ENCODE data around the gene NUDC. TPM values are rescaled to one million over a fixed set of nuclear protein-coding genes. Genes with fewer than 3 reads are reported as not detected.

NUDC gene
- total and polyA plus RNA-seq, 9 of the 15 experiments (the other 6 are each of a cell fraction or from before 2014, with no cell fraction given), result 9.8 to 234 (median 149) TPM

DNA sequence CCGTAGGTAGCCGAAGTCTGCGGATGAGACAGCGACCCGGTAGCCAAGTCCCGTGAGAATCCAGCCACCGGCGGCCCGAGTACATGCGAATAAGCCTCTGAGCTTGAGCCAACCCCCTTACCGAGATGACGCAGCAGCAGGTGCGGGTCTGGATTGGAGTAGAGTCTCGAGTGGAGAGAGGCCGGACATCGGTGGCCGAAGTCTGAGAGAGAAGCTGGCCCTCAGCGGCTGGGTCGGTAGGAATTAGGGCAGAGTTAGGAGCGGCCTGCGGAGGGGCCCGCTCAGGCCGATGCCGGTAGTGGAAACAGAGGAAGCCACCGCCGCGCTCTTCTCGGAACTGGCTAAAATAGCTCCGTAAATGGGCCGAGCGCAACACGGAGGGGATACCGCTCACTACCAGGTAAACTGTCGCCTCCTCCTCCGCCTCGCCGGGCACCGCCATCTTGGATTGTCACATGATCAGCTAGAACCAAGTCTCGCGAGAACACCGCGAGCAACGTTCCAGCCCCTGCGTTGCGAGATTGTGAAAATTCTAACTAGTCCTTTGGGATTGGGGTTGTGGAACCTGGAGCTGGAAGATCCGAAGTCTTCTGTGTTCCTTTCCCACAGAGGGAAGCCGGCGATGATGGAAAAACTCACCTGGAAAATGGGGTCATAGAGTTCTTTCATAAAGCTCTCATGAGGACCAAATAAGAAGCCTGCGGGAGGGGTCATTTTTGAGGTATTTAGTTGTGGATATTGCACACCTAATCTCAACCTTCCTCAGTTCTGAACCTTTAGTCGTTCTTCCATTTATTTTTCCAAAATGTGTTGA, 21.3 kb upstream of the NUDC start, which contains the start of gene GPATCH3:
GPATCH3 (minus strand) TSS at position 467 of the 814 bp plus-strand sequence; CDS start at position 442, 25 bp downstream.
- peak within 1 kb of the TSS; percentile 81 for H3K27ac ChIP-seq (ENCODE audit: extremely low read depth, low read depth, low read length)
- peak; percentile 92 for ATAC-seq
- ChIA-PET POLR2A (interaction anchor here (0.6 to 5.8 kb wide), 23 partner anchors 9 to 400 kb away, joined by 3 to 110 read pairs (median 4); partner anchors contain the start of genes GPN2, NR0B2, NUDC and RPS6KA1), CTCF (ENCODE audit: low intra/inter-chr PET ratio) (interaction anchor here (0.6 kb wide), 1 partner anchor 10 kb away, joined by 4 read pairs; the partner anchor contains the start of gene GPN2)
- in situ Hi-C loops (cut with MboI) (no loop called here), intact Hi-C loops (cut with micrococcal nuclease) (loop anchor here (1.0 kb wide), 1 partner anchor 10 kb away; the partner anchor contains the start of gene GPN2)
- H3K79me2 ChIP-seq (ENCODE audit: control insufficient read depth, insufficient read depth, low read length), result peaks cover 35% of the 10 kb centered on the region
- H3K4me2 ChIP-seq (ENCODE audit: insufficient read depth, low read length), result peak within 1 kb of the TSS; percentile 91
- H3K36me3 ChIP-seq (ENCODE audit: control insufficient read depth, insufficient read depth, low read length), result peaks cover 27% of the 10 kb centered on the region
- peak; percentile 96 for FAIRE-seq
- peaks cover 9 to 18% of the 10 kb centered on the region in 2 experiments; a peak in 4 of 5 replicates for H3K4me1 ChIP-seq (replicated peaks in 1 of 2; ENCODE audit: control insufficient read depth in 2 of 2, insufficient read depth in 2 of 2, low read length in 2 of 2)
- WGBS (ENCODE audit: insufficient coverage, low coverage, missing lambda C conversion rate), result under 1% methylated on average over 50 of the region's 50 CpGs
- no peaks in the 10 kb centered on the region; a peak in 1 of 5 replicates for H3K27me3 ChIP-seq (ENCODE audit: control insufficient read depth in 2 of 2, insufficient read depth in 2 of 2, low read length in 2 of 2)
- no peaks in the 10 kb centered on the region for H3K9me1 ChIP-seq (ENCODE audit: control insufficient read depth, insufficient read depth, low read length)
- peak; percentile 92 to 99 (median 94) for DNase-seq (ENCODE audit: extremely low read depth in 1 of 4, low spot score in 3 of 4)
- H3K9me3 ChIP-seq (replicated peaks; ENCODE audit: control insufficient read depth, insufficient read depth, low read depth, low read length), result no peaks in the 10 kb centered on the region
- H3K9ac ChIP-seq (ENCODE audit: insufficient read depth in 1 of 2, low read depth in 2 of 2, low read length in 2 of 2), result peak within 1 kb of the TSS; percentile 88 to 97
- no peaks in the 10 kb centered on the region for H4K20me1 ChIP-seq (replicated peaks; ENCODE audit: control insufficient read depth, insufficient read depth, low read length)
- peak within 1 kb of the TSS; percentile 94 for H2AFZ ChIP-seq (ENCODE audit: low read depth, low read length)
- peak within 1 kb of the TSS; percentile 91 for H3K4me3 ChIP-seq
- BruUV-seq (replicated peaks), result TSS peak; percentile 79
- no peak for TF ChIP-seq ZBTB1 (CRISPR knock-in tag; IDR thresholded peaks at IDR 0.05; ENCODE audit: borderline replicate concordance, low read depth)
- TF ChIP-seq, protein P1, sequence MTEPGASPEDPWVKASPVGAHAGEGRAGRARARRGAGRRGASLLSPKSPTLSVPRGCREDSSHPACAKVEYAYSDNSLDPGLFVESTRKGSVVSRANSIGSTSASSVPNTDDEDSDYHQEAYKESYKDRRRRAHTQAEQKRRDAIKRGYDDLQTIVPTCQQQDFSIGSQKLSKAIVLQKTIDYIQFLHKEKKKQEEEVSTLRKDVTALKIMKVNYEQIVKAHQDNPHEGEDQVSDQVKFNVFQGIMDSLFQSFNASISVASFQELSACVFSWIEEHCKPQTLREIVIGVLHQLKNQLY (CRISPR knock-in tag; conservative IDR thresholded peaks at IDR 0.05), result peak in 1 of 2 experiments; percentile 75; a peak in 1 of 4 replicates
- TF ChIP-seq, protein P2, sequence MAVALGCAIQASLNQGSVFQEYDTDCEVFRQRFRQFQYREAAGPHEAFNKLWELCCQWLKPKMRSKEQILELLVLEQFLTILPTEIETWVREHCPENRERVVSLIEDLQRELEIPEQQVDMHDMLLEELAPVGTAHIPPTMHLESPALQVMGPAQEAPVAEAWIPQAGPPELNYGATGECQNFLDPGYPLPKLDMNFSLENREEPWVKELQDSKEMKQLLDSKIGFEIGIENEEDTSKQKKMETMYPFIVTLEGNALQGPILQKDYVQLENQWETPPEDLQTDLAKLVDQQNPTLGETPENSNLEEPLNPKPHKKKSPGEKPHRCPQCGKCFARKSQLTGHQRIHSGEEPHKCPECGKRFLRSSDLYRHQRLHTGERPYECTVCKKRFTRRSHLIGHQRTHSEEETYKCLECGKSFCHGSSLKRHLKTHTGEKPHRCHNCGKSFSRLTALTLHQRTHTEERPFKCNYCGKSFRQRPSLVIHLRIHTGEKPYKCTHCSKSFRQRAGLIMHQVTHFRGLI (CRISPR knock-in tag; IDR thresholded peaks at IDR 0.05), result no peak
- TF ChIP-seq NR2F6 (CRISPR knock-in tag; IDR thresholded peaks at IDR 0.05), result no peak
- TF ChIP-seq ELF1 (tag; IDR thresholded peaks at IDR 0.05), result no peak
- TF ChIP-seq, protein P3, sequence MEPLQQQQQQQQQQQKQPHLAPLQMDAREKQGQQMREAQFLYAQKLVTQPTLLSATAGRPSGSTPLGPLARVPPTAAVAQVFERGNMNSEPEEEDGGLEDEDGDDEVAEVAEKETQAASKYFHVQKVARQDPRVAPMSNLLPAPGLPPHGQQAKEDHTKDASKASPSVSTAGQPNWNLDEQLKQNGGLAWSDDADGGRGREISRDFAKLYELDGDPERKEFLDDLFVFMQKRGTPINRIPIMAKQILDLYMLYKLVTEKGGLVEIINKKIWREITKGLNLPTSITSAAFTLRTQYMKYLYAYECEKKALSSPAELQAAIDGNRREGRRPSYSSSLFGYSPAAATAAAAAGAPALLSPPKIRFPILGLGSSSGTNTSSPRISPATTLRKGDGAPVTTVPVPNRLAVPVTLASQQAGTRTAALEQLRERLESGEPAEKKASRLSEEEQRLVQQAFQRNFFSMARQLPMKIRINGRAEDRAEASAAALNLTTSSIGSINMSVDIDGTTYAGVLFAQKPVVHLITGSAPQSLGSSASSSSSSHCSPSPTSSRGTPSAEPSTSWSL (CRISPR knock-in tag; IDR thresholded peaks at IDR 0.05; ENCODE audit: borderline replicate concordance), result no peak
- TF ChIP-seq ZNF551 (CRISPR knock-in tag; IDR thresholded peaks at IDR 0.05), result no peak
- no peak for TF ChIP-seq OTX1 (CRISPR knock-in tag; IDR thresholded peaks at IDR 0.05)
- no peak for TF ChIP-seq ESRRB (CRISPR knock-in tag; IDR thresholded peaks at IDR 0.05; ENCODE audit: borderline replicate concordance)
- TF ChIP-seq BACH1 (tag; IDR thresholded peaks at IDR 0.05), result no peak
- no peak for TF ChIP-seq HNRNPH1 (optimal IDR thresholded peaks at IDR 0.05; ENCODE audit: low read depth, low read length)
- no peak for TF ChIP-seq HMGN3 (IDR thresholded peaks at IDR 0.05; ENCODE audit: borderline replicate concordance, extremely low read depth, insufficient read length, low read depth, low read length)
- TF ChIP-seq MAZ (CRISPR knock-in tag; conservative IDR thresholded peaks at IDR 0.05 in 1 of 2, IDR thresholded peaks at IDR 0.05 in 1 of 2), result peak; percentile 67 to 88
- TF ChIP-seq, protein P4, sequence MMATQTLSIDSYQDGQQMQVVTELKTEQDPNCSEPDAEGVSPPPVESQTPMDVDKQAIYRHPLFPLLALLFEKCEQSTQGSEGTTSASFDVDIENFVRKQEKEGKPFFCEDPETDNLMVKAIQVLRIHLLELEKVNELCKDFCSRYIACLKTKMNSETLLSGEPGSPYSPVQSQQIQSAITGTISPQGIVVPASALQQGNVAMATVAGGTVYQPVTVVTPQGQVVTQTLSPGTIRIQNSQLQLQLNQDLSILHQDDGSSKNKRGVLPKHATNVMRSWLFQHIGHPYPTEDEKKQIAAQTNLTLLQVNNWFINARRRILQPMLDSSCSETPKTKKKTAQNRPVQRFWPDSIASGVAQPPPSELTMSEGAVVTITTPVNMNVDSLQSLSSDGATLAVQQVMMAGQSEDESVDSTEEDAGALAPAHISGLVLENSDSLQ (IDR thresholded peaks at IDR 0.05), result no peak
